ENCODE data around the gene RNLS. TPM values are rescaled to one million over a fixed set of nuclear protein-coding genes. Genes with fewer than 3 reads are reported as not detected.

Gene RNLS
- total RNA-seq (2021; ENCODE audit: unreplicated experiment) (11.4 TPM), Bru-seq, nascent RNA (percentile 52 among the genes with signal in this experiment), BruChase-seq, experiment 1, labeled RNA remaining after a 2-hour chase (percentile 49 among the genes with signal in this experiment), BruChase-seq, experiment 2, labeled RNA remaining after a 6-hour chase (percentile 43 among the genes with signal in this experiment)
- 15.2 TPM for polyA plus RNA-seq (2012; ENCODE audit: insufficient read length)
- long read RNA-seq, partial matches to known transcripts, result 0 of 1 reads
- long read RNA-seq, other reads (novel, unspliced or antisense), result 1 of 1 reads

DNA sequence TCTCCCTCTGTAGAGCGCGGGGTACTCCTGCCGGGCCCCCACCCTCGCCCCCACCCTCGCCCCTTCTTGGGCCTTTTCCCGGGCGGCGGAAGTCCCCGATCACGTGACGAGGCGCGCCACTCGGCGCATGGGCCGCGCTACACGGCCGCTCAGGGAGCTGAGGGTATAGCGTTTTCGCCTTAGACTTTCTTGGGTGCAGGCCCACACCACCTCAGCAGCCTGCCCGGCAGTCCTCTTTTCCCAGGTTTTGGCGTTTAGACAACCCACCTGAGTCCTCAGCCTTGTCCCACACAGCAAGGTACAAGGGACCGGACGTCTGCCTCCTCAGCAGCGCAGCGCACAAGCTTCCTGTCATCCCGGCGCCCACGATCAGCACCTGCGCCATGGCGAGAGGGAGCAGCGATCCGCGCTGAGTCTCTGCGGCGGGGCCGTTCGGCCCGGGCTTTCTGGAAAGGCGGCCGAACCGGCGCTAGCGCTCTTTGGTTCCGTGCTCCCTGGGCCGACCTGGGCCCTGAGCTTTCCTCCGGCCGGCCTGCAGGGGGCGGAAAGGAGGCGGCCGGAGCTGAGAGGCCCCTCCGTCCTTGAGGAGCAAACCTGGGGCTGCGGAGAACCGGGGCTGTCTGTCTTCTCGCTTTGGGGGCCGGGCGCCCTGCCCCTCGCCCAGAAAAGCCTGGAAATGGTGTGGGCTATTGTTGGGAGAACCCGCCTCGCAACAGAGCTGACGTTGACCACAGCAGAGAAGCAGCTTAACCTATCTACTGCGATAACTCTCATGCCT, at the start of gene RNLS:
RNLS (minus strand) TSS at position 513 of the 778 bp plus-strand sequence.
- no TSS peak for BruUV-seq (replicated peaks)
- ChIA-PET POLR2A (interaction anchor here (0.5 to 0.7 kb wide), 6 partner anchors 111 to 730 kb away, joined by 3 to 18 read pairs (median 6); partner anchors contain the start of genes KLLN and PTEN), CTCF (interaction anchor here (0.7 to 1.2 kb wide), 5 partner anchors 77 to 1515 kb away, joined by 3 to 9 read pairs (median 4); no protein-coding TSS in a partner anchor)
- Histone ChIP-seq H3K27ac (ENCODE audit: low read length) (peak within 1 kb of the TSS; percentile 93), H3K4me3 (ENCODE audit: low read depth in 2 of 2, low read length in 2 of 2) (peak within 1 kb of the TSS; percentile 74 to 78), H3K27me3 (ENCODE audit: control insufficient read depth, insufficient read depth, low read length) (0 out of 2 replicates have a peak, but pooled peaks cover 2% of the 10 kb centered on the region), H3K9me3 (ENCODE audit: control insufficient read depth, insufficient read depth, low read depth, low read length) (no peaks in the 10 kb centered on the region), H3K36me3 (ENCODE audit: control insufficient read depth, insufficient read depth, low read length) (no peaks in the 10 kb centered on the region), H3K4me1 (ENCODE audit: control insufficient read depth, insufficient read depth, low read length) (peaks cover 5% of the 10 kb centered on the region)
- TF ChIP-seq SIN3A (IDR thresholded peaks at IDR 0.05; ENCODE audit: borderline replicate concordance, insufficient read depth, low read depth, low read length) (no peak), POLR2AphosphoS5 (IDR thresholded peaks at IDR 0.05; ENCODE audit: low read depth, low read length) (peak; percentile 77; the same call in 1 of the 2 replicates), TCF7L2 (IDR thresholded peaks at IDR 0.05; ENCODE audit: low read depth, low read length) (no peak)
- TF ChIP-seq, protein P1, sequence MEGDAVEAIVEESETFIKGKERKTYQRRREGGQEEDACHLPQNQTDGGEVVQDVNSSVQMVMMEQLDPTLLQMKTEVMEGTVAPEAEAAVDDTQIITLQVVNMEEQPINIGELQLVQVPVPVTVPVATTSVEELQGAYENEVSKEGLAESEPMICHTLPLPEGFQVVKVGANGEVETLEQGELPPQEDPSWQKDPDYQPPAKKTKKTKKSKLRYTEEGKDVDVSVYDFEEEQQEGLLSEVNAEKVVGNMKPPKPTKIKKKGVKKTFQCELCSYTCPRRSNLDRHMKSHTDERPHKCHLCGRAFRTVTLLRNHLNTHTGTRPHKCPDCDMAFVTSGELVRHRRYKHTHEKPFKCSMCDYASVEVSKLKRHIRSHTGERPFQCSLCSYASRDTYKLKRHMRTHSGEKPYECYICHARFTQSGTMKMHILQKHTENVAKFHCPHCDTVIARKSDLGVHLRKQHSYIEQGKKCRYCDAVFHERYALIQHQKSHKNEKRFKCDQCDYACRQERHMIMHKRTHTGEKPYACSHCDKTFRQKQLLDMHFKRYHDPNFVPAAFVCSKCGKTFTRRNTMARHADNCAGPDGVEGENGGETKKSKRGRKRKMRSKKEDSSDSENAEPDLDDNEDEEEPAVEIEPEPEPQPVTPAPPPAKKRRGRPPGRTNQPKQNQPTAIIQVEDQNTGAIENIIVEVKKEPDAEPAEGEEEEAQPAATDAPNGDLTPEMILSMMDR (IDR thresholded peaks at IDR 0.05), result peak; percentile 97
- TF ChIP-seq, protein P2, sequence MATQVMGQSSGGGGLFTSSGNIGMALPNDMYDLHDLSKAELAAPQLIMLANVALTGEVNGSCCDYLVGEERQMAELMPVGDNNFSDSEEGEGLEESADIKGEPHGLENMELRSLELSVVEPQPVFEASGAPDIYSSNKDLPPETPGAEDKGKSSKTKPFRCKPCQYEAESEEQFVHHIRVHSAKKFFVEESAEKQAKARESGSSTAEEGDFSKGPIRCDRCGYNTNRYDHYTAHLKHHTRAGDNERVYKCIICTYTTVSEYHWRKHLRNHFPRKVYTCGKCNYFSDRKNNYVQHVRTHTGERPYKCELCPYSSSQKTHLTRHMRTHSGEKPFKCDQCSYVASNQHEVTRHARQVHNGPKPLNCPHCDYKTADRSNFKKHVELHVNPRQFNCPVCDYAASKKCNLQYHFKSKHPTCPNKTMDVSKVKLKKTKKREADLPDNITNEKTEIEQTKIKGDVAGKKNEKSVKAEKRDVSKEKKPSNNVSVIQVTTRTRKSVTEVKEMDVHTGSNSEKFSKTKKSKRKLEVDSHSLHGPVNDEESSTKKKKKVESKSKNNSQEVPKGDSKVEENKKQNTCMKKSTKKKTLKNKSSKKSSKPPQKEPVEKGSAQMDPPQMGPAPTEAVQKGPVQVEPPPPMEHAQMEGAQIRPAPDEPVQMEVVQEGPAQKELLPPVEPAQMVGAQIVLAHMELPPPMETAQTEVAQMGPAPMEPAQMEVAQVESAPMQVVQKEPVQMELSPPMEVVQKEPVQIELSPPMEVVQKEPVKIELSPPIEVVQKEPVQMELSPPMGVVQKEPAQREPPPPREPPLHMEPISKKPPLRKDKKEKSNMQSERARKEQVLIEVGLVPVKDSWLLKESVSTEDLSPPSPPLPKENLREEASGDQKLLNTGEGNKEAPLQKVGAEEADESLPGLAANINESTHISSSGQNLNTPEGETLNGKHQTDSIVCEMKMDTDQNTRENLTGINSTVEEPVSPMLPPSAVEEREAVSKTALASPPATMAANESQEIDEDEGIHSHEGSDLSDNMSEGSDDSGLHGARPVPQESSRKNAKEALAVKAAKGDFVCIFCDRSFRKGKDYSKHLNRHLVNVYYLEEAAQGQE (IDR thresholded peaks at IDR 0.05; ENCODE audit: insufficient read depth in 1 of 2, low read depth in 2 of 2, low read length in 1 of 2), result no peak
- intact Hi-C loops (cut with micrococcal nuclease; ENCODE audit: unreplicated experiment), result no loop called here
- ATAC-seq (peak; percentile 96), DNase-seq (ENCODE audit: low read depth, low spot score) (peak; percentile 30)
- in situ Hi-C loops (cut with HindIII; ENCODE audit: low pct_unique_long_range_greater_than_20kb, low sequenced_read_pairs), result no loop called here

DNA sequence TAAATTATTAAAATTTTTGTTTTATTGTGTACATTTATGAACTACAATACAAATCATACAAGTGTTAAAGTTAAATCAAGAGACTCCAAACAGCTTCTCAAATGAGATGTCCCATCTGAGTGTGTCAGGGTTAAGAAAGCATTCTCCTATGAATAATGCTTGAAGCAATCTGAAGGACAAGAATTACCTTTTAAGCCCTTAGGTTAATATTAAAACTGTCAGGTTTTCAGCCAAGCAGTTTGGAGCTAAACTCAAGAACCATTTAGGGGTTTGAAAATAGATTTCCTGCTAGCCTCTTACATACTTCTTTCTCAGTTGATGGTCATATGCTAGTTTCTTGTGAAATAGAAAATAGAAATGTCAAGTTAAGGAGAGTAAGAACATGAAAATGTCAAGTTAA, 41.7 kb upstream of the RNLS start:
- no peak for DNase-seq (ENCODE audit: low read depth, low spot score)
- TF ChIP-seq POLR2AphosphoS5 (IDR thresholded peaks at IDR 0.05; ENCODE audit: low read depth, low read length), result no peak
- H3K27me3 ChIP-seq (ENCODE audit: control insufficient read depth, insufficient read depth, low read length), result no peaks in the 10 kb centered on the region
- intact Hi-C loops (cut with micrococcal nuclease; ENCODE audit: unreplicated experiment), result no loop called here
- ATAC-seq, result no peak
- ChIA-PET CTCF (no interaction called here), POLR2A (no interaction called here)
- no peaks in the 10 kb centered on the region for H3K36me3 ChIP-seq (ENCODE audit: control insufficient read depth, insufficient read depth, low read length)
- H3K4me1 ChIP-seq (ENCODE audit: control insufficient read depth, insufficient read depth, low read length), result no peaks in the 10 kb centered on the region
- BruUV-seq (replicated peaks), result no TSS peak
- H3K27ac ChIP-seq (ENCODE audit: low read length), result no peak overlapping the region
- no peaks in the 10 kb centered on the region for H3K9me3 ChIP-seq (ENCODE audit: control insufficient read depth, insufficient read depth, low read depth, low read length)
- H3K4me3 ChIP-seq (ENCODE audit: low read depth in 2 of 2, low read length in 2 of 2), result no peak overlapping the region
- in situ Hi-C loops (cut with HindIII; ENCODE audit: low pct_unique_long_range_greater_than_20kb, low sequenced_read_pairs), result no loop called here

All from Panc1 (cell line).